ENCODE results near the gene ARHGAP26.
A peak's percentile ranks its signal among the peaks of the same experiment; 100 is the strongest.

The ARHGAP26 gene, protein sequence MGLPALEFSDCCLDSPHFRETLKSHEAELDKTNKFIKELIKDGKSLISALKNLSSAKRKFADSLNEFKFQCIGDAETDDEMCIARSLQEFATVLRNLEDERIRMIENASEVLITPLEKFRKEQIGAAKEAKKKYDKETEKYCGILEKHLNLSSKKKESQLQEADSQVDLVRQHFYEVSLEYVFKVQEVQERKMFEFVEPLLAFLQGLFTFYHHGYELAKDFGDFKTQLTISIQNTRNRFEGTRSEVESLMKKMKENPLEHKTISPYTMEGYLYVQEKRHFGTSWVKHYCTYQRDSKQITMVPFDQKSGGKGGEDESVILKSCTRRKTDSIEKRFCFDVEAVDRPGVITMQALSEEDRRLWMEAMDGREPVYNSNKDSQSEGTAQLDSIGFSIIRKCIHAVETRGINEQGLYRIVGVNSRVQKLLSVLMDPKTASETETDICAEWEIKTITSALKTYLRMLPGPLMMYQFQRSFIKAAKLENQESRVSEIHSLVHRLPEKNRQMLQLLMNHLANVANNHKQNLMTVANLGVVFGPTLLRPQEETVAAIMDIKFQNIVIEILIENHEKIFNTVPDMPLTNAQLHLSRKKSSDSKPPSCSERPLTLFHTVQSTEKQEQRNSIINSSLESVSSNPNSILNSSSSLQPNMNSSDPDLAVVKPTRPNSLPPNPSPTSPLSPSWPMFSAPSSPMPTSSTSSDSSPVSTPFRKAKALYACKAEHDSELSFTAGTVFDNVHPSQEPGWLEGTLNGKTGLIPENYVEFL

DNA sequence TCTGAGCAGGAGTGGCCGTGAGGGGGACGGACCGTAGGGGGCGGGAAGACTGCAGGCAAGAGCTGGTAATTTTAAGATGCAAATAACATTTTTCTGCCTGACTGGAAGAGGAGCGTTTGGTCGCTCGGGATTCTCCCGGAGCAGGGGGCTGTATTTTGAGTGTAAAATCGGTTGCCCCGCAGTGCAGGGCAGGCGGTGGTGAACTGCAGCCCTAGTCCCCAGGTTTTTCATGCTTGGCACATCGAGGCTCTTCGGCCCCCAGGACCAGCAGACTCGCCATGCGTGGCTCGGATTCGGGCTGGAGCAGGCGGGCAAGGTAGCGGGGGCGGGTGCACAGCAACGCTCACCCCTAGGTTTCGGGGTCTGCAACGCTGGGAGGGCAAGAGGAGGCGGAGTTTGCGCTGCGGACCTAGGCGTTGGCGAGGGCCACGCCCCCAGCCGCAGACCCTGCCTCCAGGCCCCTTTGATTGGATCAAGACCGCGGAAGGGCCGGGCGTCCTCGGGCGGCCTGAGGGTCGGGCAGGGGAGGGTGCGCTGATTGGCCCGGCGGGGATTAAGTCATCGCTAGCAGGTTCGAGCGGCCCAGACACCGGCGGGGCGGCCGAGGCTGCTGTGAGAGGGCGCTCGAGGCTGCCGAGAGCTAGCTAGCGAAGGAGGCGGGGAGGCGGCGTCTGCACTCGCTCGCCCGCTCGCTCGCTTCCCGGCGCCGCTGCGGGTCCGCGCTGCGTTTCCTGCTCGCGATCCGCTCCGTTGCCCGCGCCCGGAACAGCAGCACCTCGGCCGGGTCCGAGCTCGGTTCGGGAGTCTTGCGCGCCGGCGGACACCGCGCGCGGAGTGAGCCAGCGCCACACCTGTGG lies at the start of gene ARHGAP26:
ARHGAP26 (plus strand) TSS at position 585 of the 857 bp plus-strand sequence. CDS start 385 bp downstream, outside the sequence.
- DNase-seq (ENCODE audit: low read depth in 2 of 3, low spot score in 1 of 3): peak; percentile 82 to 94 (median 89)

DNA sequence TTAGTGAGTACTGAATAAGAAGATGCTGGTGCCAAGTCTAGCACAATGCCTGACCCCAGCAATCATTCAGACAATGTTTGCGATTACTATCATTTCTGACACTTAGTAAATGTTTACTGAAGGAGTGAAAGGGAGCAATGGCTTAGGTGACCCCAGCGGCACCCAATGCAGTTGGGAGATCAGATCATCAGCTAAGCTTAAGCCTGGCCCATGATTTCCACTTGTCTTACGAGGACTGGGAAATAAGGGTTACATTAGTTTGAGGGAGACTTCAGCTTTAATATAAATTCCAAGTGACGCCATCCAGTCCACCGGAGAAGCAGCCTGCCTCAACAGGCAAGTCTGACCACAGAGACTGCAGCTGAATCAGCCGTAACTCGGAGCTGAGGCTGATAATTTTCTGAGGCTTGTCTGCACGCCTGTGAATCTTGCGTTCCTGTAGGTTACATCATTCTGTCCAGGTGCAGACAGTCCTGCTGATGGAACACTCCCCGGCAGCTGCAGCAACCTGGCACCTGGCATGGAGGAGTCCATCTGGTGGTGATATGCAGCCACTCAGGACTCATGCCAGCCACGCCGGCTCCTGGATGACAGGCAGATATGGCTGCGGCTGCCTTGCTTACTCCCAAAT lies 49.4 kb upstream of the ARHGAP26 start:
- no peak for DNase-seq (ENCODE audit: low read depth in 2 of 3, low spot score in 1 of 3)

DNA sequence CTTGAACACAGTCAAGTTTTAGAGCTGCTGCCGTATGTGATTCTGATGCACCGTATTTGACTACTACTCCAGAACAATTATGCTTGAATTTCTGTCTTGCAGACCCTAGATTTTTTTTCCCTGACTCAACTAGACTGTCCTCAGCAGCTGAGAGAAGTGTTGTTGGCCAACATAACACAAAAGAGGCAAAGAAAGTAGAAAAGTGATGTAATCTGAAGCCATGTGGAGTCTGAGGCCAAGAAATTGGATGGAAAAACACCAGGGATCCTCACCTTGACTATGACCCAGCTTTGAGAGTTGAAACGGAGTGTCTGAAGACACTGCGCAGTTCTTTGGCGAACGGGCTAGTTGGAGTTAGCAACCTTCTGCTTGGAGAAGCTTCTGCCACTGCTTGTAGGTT lies 48.0 kb upstream of the ARHGAP26 start:
- DNase-seq (ENCODE audit: low read depth in 2 of 3, low spot score in 1 of 3): no peak

DNA sequence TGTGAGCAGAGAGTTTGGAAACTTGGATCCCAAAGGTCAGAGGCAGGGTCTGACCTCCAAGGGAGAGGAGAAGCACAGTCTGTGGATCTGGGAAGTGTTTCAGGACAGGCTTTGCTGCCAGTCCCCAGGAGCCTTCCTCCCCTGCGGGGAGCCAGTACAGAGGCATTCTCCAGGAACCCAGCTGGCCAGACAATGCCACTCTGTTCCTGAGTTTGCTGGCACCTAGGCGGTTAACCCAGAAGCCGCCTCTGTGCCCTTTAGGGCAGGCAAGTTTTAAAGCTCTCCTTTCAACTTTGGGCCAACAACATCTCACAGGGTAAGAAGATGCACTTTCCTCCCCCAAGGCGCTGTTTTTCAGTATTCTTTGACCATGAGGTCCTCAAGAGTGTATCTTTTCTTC lies 47.3 kb upstream of the ARHGAP26 start:
- DNase-seq (ENCODE audit: low read depth in 2 of 3, low spot score in 1 of 3): no peak

DNA sequence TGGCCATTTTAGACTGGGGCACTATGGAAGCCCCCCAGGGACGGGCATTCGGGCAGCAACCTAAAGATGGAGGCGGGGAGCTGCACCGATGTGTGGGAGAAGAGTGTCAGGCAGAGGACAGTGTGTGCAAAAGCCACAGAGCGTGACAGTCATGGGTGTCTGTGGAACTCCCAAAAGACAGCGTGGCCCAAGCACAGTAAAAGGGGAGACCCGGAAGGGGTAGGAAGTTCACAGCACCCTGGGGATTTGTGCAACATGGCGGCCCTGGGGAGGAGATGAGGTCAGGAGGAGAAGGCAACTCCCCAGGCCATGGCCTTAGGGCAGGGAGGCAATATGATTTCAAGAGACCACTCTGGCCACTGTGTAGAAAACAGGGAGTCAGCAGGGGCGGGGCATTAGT lies 45.4 kb upstream of the ARHGAP26 start:
- no peak for DNase-seq (ENCODE audit: low read depth in 2 of 3, low spot score in 1 of 3)

DNA sequence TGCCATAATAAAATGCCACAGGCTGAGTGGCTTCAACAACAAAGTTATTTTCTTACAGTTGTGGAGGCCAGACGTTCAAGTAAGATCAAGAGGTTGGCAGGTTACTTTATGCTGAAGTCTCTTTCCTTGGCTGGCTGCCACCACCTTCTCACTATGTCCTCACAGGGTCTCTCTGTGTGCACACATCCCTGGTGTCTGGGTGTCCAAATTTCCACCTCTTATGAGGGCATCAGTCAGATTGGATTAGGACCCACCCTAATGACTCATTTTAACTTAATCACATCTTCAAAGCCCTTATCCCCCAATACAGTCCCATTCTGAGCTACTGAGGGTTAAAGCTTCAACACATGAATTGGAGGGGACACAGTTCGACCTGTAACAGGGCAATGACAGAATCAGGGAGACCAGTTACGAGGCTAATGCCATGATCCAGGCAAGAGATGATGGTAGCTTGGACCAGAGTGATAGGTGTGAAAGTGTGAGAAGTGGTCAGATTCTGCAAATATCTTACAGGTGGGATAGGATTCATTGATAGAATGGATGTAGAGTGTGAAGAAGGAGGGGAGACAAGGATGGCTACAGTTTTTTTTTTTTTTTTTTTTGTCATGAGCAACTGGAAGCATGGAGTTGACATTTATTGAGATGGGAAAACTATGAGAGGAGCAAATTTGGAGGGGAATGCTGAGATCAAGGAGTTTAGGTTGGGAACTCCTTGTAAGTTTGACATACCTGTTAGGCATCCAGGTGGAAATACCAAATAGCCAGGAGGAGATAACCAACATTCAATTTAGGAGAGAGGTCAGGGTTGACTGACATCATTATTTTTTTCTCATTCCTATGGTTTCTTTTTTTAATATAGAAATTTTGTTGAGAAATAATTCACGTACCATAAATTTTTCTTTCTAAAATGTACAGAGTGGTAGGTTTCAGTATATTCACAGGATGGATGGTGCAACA lies 44.7 kb upstream of the ARHGAP26 start:
- DNase-seq (ENCODE audit: low read depth in 2 of 3, low spot score in 1 of 3): no peak

DNA sequence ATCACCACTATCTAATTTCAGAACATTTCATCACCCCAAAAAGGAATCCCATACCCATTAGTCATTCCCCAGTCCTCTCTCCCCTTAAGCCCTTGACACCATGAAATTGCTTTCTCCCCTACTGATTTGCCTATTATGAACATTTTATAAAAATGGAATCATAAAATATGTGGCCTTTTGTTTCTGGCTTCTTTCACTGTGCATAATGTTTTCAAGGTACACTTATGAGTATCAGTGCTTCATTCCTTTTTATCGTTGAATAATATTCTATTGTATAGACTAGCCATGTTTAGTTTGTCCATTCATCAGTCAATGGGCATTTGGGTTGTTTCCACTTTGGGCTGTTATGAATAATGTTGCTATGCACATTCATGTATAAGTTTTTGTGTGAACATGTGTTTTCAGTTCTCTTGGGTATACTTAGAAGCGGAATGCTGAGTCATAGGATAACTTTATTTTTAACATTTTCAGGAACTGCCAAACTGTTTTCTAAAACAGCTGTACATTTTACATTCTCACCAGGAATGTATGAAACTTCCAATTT lies 43.9 kb upstream of the ARHGAP26 start:
- no peak for DNase-seq (ENCODE audit: low read depth in 2 of 3, low spot score in 1 of 3)

DNA sequence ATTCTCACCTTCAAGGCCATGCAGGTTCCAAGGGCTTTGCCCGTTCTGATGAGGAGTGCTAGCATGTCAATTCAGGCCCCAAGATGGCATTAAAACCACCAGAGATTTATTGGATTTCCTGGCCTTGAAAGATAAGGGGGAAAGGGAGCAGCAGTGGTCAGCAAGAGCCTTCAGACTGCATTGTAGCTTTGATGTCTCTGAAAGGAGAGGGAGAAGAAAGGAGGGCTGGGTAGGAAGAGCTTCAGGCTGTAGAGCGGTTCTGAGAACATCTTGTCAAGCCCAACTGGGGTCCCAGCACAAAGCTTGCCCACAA lies 42.5 kb upstream of the ARHGAP26 start:
- no peak for DNase-seq (ENCODE audit: low read depth in 2 of 3, low spot score in 1 of 3)

DNA sequence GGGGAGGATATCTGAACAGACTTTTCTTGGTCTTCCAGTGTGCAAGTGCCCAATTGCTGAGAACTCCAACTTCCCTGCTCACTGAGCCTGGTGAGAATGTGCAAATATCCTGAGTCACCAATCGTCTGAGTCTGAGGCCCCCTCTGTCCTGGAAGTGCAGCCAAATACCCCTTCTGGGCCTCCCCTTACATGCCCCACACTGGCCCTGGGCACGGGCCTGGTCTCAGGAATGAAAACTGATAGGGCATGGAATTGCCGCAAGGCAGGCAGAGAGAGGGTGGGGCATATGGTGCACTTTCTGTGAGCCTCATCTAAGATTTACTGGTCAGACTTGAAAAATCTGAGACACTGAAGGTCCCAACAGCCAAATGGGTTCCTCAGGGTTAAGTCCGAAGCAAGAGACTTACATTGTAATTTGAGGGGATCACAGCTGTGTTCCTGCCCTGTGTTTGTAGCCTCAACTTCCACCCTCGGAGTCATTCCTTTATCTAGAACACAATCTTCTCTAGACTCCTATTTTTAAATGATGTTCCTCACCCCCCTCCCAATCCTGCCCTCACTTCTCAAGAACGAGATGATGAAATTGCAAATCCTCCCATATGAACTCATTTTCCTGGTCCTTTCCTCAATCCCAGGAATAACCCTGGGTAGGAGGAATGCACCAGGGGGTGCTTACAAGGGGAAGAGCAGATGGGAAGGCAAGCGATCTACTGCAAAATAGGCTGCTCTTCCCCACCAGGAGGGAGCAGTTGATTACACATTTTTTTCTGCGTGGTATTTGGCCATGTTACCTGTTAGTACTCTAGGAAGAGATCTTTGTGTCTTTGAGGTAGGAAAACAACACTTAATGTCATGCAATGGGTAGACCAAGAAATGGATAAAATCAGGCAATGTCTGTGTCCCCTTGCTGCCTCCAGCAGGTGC lies 34.6 kb upstream of the ARHGAP26 start:
- no peak for DNase-seq (ENCODE audit: low read depth in 2 of 3, low spot score in 1 of 3)

DNA sequence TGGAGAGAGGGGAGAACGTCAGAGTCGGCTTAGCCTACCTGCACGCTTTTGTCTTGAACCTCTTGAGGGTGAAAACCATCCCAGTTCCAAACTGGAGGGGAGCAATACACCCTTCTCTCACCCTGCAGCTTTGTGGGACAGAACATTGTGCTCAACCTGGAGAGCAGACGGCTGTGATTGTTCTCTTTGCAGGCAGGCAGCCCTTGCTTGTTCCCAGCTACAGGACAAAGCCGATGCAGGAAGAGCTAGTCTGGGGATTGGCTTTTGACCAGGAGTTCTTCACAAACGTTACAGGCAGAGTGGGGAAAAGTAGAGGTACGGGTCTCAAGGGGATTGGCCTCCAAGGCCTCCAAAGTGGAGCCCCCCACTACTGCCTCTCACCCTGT lies 33.9 kb upstream of the ARHGAP26 start:
- DNase-seq (ENCODE audit: low read depth in 2 of 3, low spot score in 1 of 3): no peak

DNA sequence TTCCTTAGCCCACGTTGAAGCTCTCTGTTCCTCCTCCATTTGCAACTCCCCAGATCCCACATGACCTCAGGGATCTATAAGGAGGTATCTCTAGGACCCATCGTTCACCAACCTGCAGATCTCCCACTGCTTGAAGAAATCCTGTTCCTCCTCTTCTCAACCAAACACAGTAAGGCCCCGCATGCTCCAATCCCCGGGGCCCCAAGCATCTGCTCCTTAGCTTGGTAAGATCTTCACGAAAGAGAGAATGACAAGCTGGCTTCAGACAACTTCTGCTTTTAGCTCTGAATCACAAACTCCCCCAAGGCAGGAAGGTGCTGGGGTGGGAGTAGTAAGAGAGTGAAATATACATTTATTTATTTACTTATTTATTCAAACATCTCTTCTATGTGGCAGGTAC lies 33.0 kb upstream of the ARHGAP26 start:
- no peak for DNase-seq (ENCODE audit: low read depth in 2 of 3, low spot score in 1 of 3)

DNA sequence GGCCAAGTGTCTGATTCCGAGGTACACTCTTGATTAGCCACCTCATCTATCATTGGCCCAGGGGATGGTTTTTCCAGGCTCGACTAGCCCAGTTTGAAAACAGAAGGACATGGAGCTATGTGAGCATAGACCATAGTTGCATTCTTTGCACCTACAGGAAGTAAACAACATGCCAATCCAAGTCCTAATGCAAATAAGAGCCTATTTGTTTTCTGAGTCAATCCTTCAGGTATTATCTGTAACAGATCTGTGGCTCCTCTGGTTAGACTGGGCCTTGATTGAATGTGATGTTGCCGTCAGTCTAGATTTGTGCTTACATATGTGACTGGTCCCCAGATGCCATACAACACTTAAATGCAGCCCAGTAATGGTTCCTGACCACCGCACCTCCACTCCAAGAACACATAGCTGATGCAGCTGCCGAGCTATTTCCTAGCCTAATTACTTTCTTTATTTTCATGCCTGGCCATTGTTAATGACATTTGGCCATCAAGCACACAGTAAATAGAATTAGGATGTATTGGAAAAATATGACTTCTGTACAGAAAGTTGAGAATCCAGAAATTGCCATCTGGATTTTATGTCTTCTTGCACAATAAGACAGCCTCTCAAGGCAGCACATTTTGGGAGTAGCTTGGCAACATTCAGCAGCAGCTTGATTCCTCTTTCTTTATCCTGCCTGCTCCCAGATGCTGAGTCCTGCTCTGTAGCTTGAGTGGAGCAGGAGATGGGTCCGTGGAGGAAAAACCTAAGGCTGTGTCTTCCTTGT lies 29.5 kb upstream of the ARHGAP26 start:
- no peak for DNase-seq (ENCODE audit: low read depth in 2 of 3, low spot score in 1 of 3)

DNA sequence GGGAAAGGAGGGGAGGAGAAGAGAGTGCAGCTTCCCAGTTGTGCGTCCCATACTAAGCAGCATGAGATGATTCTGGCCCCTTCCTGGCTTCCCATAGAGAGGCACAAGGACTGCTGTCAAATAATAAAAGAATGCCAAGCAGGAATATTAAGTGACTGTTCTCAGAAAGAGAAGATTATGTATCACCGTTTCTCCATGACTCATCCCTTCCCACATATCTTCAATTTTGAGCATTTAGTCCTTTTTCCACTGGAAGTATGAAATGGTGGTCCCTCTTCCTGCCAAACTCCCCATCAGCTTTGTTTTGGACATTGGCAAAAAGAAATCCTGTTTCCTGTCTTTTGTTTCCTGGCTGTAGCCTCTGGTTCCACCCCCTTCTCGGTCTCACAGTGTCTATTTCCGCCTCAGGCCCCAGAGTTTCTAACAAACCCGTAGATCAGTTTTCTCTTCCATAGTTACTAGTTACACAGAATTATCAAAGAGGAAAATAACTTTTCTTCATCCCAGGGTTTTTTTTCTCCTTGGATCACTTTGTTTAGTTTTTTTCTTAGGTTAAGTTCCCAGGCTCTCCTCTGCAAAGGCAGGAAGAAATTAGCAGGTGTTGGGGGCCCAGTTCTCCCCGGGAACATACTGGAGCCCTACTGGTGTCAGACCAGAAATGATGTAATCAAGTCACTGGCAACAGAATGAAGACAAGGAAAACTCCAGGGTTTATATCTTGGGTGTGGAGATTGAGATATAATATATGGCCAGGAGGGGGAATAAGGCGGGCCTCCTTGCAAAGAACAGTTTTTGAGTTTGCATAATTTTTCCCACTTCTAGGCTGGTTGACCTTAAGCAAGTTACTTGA lies 26.4 kb upstream of the ARHGAP26 start:
- DNase-seq (ENCODE audit: low read depth in 2 of 3, low spot score in 1 of 3): no peak

DNA sequence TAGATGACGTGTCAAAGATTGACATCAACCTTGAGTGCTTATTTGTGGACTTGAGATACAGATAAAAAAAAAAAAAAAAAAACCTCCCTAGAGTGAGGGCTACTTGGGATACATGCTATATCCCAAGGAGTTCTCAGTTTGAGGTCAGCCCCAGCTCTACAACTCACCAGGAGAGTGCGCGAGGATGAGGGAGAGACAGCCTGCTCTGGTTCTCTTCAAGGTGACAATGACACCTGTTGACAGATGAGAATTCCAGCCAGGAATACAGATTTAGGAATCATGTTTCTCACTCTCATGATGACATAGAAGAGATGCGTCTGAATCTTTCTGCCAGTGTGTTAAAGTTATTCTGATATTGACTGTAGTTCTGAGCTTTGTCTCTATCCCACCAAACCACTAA lies 24.9 kb upstream of the ARHGAP26 start:
- DNase-seq (ENCODE audit: low read depth in 2 of 3, low spot score in 1 of 3): no peak

DNA sequence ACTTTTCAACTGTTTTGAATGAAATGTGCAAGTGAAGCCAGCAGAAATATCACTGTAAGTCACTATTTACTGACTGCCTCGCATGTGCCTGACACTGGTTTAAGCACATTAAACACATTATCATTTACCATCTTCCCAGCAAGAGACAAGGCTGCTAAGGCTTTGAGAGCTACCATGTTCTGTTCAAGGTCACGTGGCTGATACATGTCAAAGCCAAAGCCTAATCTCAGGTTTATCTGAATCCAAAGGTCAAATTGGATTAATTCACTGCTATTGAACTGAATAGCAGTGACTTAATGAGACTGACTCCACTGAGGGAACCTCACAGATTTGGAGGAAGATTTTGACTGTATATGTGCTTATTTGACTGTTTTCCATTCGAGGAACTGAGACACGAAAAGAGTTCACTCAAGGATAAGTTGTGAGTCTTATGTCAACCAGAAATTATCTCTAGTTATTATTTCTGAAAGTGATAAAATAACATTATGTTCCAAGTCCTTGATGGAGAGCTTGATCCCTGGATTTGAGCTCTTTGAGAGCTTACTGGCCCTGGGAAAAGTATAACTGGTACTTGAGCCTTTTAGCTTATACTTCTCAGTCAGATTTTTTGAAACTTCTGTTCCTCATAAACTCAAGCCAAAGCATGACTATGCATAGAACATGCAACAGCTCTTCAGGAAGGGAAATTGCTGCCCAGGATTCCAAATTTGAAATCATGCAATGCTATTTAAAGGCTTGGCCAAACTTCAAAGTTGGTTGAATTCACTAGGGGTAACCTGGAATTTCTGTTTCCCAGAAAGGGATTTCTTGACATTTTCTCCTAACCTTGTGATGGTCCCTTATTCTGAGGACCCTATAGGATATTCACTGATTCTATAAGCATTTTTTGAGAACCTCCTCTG lies 23.4 kb upstream of the ARHGAP26 start:
- no peak for DNase-seq (ENCODE audit: low read depth in 2 of 3, low spot score in 1 of 3)

DNA sequence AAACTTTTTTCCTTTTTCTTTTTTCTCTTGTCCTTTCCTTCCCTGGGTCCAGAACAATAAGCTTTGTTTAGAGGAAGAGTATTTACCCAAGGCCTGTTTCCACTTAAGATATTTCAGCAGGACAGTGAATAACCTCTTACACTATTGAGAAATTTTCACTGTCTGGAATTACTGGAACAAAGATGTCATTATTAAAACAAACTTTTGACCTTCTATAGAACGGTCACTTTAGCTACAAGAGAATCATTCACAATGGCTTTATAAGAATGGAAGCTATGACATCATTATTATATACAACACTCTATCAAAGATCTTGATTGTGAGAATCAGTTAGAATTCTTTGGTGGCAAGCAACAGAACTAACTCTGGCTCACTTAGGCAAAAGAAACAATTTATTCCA lies 22.0 kb upstream of the ARHGAP26 start:
- DNase-seq (ENCODE audit: low read depth in 2 of 3, low spot score in 1 of 3): no peak
